NCI-H2107 treated with DMSO at 0.1 percent for 48 hours (cell line): ENCODE data around the gene RALGAPA2.
A peak's percentile ranks its signal among the peaks of the same experiment; 100 is the strongest.

Experiments used
- DNase-seq: peaks from one replicate; lab custom pipeline; 2025; ENCODE audit not compliant: unreplicated experiment; lab: John Stamatoyannopoulos, UW

RALGAPA2 gene

DNA sequence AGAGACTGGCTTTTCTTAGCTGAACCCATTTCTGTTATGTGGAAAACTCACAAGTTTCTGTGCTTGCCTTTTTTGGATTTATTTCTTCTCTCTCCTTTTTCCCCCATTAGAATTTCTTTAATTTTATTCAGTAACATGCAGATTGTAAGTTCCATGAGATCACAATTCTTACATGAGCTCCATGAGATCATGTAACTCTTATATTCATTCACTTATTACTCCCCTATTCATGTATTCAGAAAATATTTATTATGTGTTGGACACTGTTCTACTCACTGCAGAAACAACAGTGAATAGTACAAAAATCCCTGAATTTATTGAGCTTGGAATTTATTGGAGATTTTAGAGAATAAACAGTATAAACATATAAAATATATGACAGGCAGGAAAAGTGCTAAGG is 238.8 kb downstream of the RALGAPA2 start:
- no peak for DNase-seq

DNA sequence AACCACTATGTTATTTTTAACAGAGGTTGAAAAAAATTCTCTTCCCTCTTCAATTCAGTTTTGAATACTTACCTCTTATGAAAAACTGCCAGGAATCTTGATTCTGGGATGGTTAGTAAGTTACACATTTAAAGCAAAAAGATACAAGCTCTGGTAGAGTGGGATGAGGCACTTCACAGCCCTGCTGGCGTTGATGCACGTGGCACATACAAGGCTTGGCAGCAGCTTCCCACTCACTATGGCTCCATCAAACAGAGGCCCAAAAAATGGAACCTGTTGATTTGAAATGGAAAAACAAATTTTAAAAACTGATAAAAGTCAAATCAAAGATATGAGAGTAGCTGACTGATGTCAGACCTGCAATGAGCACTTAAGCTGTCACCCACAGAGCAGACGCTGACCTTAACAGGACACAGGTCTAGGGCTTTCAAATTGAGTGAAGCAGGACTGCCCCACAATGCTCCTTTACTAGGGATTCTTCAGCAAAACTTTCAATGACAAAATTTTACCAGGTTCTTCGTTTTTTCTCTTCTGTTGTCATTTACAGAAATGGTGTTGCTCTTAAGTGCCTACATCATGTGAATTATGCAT is 239.7 kb downstream of the RALGAPA2 start:
- no peak for DNase-seq

- peak; percentile 79 for DNase-seq
These were observed 246.0 kb downstream of the RALGAPA2 start for GRCh38 chr20:20466341-20466879.

DNA sequence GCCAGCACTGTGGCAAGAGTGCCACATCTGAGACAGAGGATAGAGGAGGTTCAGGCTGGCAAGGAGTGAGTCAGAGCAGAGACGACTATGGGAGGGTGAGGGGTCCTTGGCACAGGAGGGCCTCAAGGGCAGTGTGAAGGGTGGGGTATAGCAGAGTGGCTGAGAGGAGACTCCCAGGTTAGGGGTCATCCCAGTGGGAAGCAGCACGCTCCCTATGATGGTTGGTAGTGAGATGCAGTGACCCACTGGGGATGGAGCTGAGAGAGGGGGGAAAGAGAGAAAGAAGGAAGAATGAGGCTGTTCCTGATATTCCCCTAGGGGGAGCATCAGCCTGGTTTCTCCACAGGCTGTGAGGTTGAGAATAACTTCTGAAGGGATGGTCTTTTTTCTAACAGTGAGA is 247.2 kb downstream of the RALGAPA2 start:
- DNase-seq: no peak

DNA sequence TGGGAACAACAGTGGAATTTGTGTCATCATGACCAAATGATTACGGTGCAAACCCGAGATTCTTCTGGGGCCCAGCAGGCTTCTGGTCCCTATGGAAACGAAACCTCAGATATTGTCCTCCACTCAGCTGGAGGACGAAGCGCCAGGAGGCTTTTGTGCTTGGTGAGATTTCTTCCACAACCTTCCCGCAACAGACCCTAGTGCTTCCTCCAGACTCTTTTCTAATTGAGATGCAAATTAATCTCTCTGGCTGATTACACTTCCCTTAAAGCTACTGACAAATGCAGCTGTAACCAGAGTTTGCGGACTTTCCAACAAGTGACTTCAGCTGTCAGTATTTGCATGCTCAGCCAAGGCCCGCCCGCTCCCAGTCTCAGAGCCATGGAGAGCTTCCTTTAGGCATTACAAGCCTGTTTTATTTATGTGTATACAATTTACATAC is 248.5 kb downstream of the RALGAPA2 start:
- peak; percentile 85 for DNase-seq

DNA sequence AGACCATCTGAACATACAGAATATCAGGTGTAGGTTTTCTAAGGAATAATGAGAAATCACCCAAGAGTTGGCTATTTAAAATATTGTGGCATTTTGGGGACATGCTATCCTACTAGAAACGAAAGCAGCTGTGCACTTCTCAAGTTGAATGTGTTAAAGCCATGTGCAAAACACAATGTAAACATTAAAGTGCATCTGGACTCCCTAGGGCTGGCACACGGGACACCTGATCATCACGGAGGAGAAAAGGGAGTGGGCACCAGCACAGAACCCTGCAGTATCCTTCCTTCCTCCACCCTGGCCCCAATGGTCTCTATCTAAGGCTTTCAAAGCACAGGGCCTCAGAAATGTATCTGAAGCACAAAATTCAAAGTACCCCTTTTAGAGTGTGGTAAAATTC is 250.3 kb downstream of the RALGAPA2 start:
- DNase-seq: no peak

DNA sequence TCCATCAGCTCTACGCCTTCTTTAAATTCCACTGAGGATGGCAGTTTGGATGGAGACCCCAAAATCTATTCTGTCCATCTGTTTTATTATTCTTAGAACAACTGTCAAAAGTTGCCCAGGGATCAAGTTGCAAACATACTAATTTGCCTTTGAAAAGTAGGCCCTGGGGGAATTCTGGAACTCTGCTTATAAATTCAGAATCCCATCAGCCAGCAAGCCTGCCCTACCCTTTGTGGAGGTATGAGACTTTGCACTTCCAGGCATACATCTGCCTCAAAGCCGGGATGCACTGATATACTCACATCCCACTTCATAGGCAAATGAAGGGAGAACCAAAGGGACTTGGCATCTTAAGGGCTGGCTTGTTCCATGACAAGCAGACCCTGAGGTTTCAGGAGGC is 250.9 kb downstream of the RALGAPA2 start:
- no peak for DNase-seq

DNA sequence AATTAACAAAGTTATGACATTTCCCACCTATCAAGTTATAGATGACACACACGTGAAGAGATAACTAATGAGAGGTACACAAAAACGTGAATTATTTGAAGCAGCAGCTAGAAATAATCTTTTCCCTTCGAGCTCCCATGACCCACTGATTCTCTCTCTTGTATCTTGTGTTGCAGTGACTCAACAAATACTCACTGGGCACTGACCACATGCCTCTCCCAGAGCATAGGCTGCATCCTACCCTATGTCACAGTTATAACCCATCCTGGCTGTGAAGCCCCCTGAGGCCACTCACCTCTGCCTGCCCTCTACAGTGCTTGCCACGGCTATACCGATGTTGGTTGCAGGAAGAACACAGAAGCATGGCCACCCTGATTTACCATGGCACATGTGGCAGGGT is 252.7 kb downstream of the RALGAPA2 start:
- DNase-seq: no peak

DNA sequence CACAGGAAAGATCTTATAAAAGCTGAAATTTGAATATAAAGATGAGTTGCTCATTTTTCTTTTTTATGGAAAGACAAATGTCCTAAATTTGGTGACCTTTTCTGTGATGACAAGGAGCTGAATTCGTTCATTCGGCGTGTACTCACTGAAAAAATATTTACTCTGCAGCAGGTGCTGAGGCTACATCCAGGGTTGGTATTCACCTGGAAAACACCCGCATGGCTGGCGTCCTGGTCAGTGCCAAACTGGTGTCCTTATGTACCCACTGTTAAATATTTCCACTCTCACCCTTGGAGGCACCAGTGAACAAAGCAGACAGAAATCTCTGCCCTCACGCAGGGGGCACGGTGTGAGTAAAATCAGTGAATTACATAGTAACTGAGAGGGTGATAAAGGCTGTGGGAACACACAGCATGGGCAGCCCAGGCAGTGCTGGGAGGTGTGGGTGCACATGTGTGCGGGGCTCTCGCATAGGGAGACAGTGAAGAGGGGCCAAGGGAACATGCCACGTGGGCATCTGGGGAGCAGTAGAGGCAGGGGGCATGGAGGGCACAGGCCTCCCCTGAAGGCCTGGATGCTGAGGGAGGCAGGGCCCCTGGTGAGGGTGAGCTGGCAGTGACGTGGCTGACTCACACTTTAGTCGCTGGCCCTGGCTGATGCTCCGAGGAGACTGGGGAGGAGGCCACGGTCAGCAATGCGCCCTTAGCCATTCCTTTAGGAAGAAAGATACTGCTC is 254.9 kb downstream of the RALGAPA2 start:
- DNase-seq: no peak

DNA sequence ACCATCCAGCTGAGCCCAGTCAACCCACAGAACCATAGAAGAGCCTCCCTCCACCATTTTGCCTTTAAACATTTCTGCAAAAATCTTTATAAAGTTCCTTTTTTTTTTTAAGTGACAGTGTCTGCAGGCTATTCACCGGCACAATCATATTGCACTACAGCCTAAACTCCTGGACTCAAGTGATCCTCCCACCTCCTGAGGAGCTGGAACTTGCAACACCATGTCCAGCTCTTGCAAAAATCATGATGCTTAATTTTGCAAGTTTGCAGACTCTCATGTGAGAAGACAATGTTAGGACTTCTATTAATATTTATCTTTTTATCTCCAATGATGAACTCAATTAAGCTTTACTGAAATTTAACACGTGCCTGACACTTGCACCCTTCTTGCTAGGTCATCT is 255.7 kb downstream of the RALGAPA2 start:
- no peak for DNase-seq

- no peak for DNase-seq
These were observed 256.5 kb downstream of the RALGAPA2 start for GRCh38 chr20:20455926-20456325.

GRCh38 chr20:20454850-20455627 is 257.4 kb downstream of the RALGAPA2 start:
- peak; percentile 66 for DNase-seq

GRCh38 chr20:20454367-20454766 is 258.1 kb downstream of the RALGAPA2 start:
- DNase-seq: no peak

DNA sequence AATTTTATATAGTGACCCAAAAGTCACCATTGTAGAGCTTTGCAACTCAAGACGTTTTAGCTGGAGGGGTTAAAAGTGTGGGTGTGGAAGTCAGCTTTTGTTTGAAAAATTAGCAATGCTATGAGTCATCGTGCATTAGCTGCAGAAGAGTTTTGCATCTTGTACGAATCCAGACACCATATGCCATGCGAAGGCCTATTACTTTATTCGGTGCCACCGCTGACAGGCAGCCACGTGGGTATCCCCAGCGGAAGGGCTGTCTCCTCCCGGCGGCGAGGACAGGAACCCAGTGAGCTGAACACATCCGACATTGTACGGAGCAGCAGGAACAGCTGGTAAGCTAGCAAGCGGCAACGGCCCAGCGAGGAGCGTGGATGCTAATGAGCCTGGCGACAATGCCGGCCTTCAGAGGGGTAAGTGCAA is 260.2 kb downstream of the RALGAPA2 start:
- DNase-seq: peak; percentile 70

GRCh38 chr20:20450521-20450920 is 261.9 kb downstream of the RALGAPA2 start:
- no peak for DNase-seq

DNA sequence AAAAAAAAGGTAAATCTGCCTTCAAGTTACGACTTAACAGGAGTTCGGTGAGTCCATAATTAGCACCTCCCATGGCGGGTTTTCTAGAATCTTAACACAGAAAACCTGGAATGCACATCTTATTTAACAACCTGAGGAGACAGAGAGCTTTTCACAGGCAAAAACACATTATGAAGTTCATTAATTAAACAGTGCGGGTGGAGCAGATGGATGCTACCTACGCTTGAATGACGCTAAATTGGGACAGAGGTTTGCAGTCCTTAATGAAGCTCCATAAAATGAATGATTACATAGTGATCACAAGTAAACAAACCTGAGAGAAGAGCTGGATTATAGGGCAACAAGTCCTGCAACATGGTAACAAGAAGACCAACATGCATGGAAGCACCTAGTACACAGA is 263.6 kb downstream of the RALGAPA2 start:
- no peak for DNase-seq

- no peak for DNase-seq
These were observed 265.2 kb downstream of the RALGAPA2 start for GRCh38 chr20:20447196-20447595.

GRCh38 chr20:20446425-20447015 is 265.9 kb downstream of the RALGAPA2 start:
- DNase-seq: no peak

GRCh38 chr20:20446001-20446400 is 266.4 kb downstream of the RALGAPA2 start:
- no peak for DNase-seq

DNA sequence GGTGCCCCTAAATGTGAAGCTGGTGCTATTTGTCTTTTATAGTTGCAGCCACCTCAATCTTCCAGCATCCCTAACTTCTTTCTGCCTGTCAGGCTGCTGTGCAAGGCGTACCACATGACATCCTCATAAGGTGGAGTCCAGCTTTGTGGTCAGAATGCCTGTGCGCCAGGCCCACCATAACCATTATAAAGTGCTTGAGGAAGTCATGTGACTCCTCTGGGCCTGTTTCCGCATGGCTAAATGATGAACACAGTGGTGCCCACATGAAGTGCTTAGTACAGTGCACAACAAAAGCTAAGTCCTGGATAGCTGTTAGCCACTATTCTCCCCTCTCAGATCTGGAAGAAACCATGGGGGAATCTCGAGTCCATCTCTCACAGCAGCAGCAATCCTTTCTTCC is 268.9 kb downstream of the RALGAPA2 start:
- DNase-seq: no peak

- no peak for DNase-seq
These were observed 270.0 kb downstream of the RALGAPA2 start for GRCh38 chr20:20442466-20442865.
